NCI-H187 treated with DMSO at 0.1 percent for 48 hours (cell line): Measurements from ENCODE around the gene CREB3L1.

Experiments used
- DNase-seq: peaks from one replicate; lab custom pipeline; 2025; lab: John Stamatoyannopoulos, UW

The CREB3L1 gene

DNA sequence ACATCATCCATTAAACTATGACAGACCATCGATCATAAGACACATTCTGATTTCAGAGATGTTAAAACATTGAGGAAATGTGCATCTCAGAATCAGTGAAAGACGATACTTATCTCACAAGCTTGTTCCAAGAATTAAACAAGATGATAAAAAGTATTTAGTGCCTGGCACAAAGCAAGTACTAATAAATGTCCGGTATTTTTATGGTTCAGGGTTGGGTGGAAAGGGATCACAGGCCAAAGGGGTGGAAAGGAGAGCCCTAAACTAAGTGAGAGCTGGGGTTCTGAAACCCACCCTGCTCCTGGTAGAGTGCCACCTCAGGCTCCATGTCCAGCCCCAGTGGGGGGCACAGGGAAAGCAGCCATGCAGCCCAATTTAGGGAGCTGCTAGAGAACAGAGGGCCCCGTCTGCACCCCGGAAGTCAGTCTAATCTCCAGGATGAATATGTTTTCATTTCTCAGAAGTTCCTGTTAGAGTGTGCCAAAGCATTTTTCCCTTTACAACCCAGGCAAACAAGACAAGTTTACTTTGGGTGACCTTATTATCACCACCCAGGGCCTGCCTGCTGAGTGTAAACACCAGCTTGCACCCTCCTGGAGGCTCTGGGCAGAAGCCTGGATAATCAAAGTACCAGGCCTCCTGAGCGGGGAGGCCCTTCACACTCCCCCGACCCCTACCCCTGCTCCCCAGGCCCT, 3.8 kb upstream of the CREB3L1 start:
- DNase-seq = no peak

- DNase-seq = no peak
Measured at GRCh38 chr11:46275964-46276641, 1.4 kb upstream of the CREB3L1 start.

DNA sequence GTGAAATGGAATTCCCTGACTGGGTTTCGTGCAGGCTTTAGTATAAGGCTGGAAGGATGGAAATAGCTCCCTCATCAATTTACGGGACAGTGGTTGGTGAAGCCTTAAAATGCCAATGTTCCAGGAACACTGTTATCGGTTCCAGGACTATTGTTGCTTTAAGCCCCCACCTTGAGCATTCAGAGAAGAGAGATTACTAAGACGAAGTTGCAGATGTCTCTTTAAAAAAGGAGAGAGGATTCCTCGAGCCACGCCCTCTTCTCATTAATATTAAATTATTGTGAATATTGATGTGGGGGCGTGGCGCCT, 195 bp upstream of the CREB3L1 start:
- no peak for DNase-seq

DNA sequence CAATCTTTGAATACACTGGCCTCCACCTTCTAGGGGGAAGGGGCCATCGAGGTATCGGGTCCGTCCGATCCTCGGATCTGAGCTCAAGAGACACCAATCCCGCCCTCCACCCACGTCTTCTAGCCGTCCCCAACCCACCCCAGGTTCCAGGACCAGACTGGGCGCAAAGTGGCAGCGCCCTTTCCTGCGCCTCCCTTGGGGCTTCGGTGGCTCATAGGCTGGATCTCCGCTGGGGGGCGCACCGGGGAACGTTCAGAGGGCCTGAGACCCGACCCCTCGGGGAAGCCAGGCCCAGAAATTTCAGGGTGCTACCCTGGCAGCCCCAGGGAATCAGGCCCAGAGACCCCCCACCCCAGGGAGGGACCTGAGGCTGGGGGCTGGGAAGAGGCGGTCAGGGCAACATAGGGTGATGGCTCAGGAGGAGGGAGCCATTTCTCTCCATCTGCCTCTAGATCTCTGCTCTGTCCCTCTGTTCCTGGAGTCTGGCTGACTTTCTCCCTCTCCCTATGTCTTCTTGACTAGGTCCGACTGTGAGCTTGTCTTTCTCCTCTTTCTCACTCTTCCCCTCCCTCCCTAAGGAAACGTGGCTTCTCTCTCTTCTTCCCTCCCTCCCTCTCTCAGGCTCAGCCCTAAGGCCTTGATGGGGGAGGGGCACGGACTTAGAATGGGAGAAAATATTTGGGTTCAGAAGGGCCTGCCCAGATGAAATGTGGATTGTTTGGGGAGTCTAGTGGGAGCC, 1.1 kb downstream of the CREB3L1 start:
- no peak for DNase-seq

DNA sequence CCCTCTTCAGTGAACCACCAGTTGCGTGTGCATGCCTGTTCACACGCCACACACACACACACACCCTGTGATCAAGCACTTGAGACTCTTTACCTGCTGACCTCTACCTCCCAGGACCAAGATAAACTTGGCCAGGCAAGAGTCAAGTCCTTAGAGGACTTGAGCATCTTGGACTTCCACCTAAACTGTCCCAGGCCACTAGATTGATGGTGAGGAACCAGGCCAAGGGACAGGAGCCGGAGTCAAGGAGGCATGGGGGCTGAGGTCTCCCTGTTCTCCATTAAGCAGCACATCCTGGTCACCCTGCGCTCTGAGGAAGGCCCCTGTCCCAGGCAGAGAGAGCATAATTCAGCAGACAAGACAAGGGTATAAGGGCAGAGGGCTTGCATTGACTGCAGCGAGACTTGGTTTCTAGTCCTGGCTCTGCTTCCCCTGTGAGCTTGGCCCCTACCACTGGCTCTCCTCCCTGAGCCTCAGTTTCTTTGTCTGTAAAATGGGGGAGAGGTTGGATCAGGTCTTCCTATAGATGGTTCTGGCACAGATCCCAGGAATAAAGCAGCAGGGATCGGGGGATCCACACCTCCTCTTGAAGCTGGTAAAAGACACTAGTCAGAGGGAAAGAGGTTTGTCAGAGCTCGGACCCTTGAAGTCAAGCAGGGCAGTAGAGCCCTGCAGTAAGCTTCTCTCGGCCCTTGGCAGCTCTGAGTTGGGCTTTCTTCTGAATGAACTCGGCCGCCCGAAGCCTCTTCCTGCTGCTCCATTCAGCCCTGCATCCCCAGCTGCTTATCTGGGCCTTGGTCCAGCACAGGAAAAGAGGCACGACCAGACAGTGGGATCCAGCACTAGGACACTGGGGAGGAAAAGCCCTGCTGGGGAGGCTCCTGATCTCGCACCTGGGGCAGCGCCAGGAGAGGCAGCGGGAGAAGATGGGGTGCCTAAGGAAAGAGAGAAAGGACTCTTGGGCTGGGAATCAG, 2.0 kb downstream of the CREB3L1 start:
- no peak for DNase-seq

- no peak for DNase-seq
Measured at GRCh38 chr11:46280706-46281105, 3.2 kb downstream of the CREB3L1 start.

- no peak for DNase-seq
Measured at GRCh38 chr11:46281371-46281831, 3.9 kb downstream of the CREB3L1 start.

GRCh38 chr11:46285173-46285572, 7.7 kb downstream of the CREB3L1 start:
- no peak for DNase-seq

DNA sequence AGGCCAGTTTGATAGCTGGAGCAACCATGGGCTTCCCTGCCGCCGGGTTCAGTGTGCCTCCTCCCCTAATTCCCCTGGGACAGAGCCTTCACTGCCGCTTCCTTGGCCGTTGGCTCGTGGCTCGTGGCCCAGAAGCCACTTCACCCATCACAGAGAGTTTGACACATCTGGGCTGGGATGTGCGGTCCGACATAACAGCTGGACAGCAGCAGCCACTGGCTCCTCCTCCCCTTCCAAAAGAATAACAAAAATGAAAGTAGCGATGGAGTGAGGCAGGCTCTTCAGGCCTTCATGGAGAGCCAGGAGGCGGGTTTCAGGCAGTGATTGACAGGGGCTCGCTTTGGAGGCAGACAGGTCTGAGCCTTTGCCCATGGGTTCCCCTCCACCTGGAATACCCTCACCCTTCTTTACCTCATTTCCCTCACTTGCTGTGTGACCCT, 8.2 kb downstream of the CREB3L1 start:
- DNase-seq = no peak

DNA sequence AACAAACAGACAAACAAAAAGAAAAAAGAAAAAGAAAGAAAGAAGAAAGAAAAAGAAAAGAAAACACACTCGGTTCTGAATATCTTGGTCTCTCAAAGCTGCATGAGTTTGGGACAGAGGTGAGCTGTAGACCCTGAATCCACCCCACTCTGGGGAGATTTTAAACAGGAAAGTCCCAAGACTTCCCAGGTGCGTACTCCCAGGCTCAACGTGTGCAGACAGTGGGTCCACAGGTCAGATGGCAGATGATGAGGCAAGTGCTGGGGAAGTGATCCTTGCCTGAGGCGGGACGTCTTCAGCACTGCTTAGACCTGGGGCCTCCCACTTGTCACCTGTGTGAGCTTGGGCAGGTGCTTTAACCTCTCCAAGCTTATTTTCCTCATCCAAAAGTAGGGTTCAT, 9.3 kb downstream of the CREB3L1 start:
- DNase-seq = no peak

GRCh38 chr11:46288451-46288850, 11.0 kb downstream of the CREB3L1 start:
- no peak for DNase-seq

DNA sequence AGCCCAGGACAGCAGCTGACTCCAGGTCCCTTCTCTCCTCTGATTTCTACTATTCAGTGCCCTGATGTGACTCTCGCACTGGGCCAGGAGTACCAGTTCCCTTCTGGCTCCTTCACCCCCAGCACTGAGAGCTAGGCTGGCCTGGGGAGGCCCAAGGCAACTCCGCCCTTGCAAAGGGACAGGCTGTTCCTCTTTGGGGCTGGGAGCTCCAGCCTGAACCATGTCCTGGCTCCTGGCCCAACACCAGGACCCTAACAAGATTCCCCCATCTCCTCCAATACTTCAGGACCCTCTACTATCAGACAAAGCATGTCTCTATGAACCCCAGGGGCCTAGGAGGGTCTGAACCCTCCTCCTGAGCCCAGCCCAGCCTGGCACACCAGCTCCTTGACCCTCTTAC, 12.5 kb downstream of the CREB3L1 start:
- DNase-seq = no peak

DNA sequence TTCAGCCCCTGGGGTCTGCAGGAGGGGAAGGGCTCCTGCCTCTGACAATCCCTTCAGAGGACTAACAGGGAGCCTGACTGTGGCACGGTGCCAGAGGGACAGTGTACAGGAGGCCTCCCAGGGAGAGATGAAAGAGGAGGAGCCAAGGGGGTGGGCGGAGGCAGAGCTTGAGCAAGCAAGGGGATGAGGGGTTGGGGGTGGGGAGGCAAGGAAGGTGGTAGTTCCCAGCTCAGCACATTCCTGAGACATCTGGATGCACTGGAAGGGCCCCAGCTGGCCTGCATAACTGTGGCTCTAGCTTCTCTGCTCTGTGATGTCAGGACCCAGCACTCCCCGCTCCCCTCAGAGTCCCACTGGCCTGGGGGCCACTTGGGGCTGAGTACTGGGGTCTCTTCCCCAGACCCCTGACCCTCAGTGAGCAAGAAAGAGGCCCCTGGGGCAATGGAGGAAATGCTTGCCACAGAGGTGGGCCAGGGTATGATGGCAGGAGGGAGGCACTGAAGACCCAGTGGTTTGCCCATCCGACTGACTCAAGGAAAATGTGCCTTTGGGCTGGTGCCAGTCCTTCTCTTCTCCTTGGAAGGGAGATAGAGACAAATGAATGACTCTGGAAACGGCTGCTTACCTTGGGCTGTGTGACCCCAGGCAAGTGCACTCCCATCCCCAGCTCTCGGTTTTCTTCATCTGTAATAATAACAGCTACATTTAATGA, 13.3 kb downstream of the CREB3L1 start:
- DNase-seq = no peak

DNA sequence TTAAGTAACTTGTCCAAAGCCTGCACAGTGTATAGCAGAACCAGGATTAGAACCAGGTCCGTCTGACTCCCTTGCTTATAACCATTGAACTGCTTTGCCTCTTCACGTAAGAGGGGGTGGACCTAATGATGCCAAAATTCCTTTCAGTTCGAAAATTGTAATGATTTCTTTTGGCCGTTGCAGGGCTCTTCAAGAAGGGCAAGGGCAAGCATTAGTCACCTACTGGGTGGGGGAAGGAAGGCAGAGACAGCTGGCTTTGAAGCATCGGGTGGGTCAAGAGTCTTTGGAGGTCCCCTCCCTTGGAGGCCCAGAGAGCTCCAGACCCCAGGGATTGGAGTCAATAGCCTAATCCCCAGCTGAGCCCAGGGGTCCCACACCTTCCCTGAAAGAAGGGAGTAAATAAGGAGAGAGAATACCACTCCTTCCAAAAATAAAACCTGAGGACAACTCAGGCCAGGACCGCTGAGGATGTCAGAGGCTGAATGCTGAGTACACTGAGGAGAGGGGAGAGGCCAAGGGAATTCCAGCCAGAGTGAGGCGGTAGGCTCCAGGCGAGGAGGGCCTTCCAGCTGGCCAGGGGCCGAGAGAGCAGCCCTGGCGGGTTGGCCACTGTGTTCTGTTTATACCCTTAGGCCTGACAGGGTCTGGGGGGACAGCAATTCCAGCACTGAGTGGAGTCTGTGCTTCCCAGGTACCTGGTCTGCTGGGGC, 14.1 kb downstream of the CREB3L1 start:
- no peak for DNase-seq

GRCh38 chr11:46293066-46293465, 15.6 kb downstream of the CREB3L1 start:
- no peak for DNase-seq

DNA sequence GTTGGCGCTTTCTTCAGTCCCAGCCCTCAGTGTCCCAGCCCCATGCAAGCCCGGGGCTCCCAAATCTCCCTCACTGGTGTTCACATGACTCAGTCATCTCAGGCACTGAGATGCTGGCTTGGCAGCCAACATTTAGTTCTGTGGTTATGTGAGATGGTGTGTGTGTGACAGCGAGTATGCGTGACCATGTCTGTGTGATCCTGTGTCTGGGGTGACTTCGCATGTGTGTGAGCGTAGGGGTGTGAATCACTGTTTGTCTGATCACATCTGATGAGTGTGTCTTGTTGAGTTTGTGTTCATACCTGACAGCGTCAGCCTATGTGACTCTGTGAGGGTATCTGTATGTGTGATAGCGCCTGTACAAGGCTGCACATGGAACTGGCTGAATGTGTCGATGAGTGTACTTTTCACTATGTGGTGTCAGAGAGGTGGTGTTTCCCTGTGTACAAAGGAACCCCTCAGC, 16.2 kb downstream of the CREB3L1 start:
- no peak for DNase-seq

DNA sequence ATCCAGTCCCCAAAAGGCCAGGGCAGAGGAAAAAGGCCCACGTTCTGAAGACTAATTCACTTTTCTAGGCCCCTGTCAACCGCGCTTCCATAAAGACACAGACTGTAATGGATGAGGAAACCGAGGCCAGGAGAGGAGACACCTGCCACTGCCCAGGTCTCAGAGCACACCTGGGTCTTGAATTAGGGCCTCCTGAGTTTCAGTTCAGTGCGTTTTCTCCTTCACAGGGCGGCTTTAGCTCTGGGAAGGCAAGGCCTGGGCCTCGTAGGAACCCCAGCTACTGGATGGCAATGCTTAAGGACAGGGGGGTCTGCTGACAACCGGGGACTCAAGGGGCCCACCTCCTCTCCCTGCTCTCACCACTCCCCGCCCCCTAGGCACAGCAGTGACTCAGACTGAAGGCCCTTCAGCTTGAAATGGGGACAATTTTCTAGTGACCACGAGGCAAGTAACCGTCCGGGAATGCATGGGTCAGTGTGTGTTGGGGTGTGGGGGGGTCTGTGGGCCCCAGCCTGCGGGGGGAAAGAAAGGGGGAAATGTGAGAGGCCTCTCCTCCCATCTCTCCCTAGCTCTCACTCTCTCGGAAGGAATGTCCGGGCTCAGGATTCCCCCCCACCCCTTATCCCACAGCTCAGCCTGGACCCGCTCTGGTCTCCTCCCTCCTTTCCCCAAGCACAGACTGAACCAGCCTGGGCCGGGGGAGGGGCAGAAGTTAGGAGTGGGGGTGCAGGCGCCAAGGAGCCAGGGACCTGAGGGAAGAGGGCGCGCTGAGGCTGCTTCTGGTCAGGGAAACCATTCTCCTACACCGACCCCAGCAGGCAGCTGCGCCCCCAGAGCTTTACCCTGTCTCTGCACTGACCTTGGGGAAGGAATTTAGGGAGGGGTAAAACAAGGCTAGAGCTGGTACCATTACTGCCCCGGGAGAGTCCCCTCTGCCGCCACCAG, 17.2 kb downstream of the CREB3L1 start:
- DNase-seq = no peak

GRCh38 chr11:46295312-46296058, 18.0 kb downstream of the CREB3L1 start:
- DNase-seq = no peak

- DNase-seq = no peak
Measured at GRCh38 chr11:46296059-46296527, 18.6 kb downstream of the CREB3L1 start.
